GM12878 (cell line): ENCODE results near the gene PPP1R9B. TPM values are rescaled to one million over a fixed set of nuclear protein-coding genes. Genes with fewer than 3 reads are reported as not detected.

Experiments
- ATAC-seq: fragments of 200-7000 bp; cut with Tn5 transposase; 3 replicates; pipeline ENCODE4 v1.9.1; 2020; ENCODE audit warnings: mild to moderate bottlenecking, moderate library complexity
- BruUV-seq: library from RNA; stranded (reverse); fragments of 400-500 nt; replicated peaks from 2 replicates; lab custom pipeline; 2021; lab: Mats Ljungman, UMichigan
- CTCF ChIA-PET: fragments of 300-600 bp; sonication (Branson Sonifier 250); formaldehyde crosslinking; extraction: SDS; loops from one replicate; lab custom pipeline; 2021; ENCODE audit warnings: inconsistent platforms; lab: Yijun Ruan, JAX
- POLR2A ChIA-PET: fragments of 350-600 bp; formaldehyde crosslinking; extraction: SDS; loops from one replicate; lab custom pipeline; 2021; ENCODE audit warnings: inconsistent platforms; lab: Charles Lee
- RAD21 ChIA-PET: fragments of 300-600 bp; sonication (Branson Sonifier 250); formaldehyde crosslinking; loops from one replicate; lab custom pipeline; 2023; ENCODE audit warnings: antibody characterized with exemption; ENCODE audit not compliant: unreplicated experiment; lab: Charles Lee
- SMC1A ChIA-PET: fragments of 300-600 bp; sonication (Branson Sonifier 250); formaldehyde crosslinking; loops from one replicate; lab custom pipeline; 2023; ENCODE audit not compliant: unreplicated experiment, uncharacterized antibody; lab: Charles Lee
- DNase-seq: peaks from one replicate; pipeline ENCODE4 v3.0.0-alpha.2; 2011; ENCODE audit warnings: low read depth, low spot score
- FAIRE-seq: peaks from 3 replicates; lab custom pipeline; 2011; peaks lifted over from hg19 to GRCh38; lab: Jason Lieb, UNC
- H2AFZ ChIP-seq: 2 replicates; pipeline ENCODE4 v1.6.0; 2011; ENCODE audit warnings: low read depth, low read length, control low read depth; ENCODE audit not compliant: control insufficient read depth
- H3K27ac ChIP-seq: 2 replicates; pipeline ENCODE4 v1.5.1; 2011; ENCODE audit warnings: control low read depth; ENCODE audit not compliant: control insufficient read depth, insufficient read depth
- H3K27me3 ChIP-seq, 2 experiments: replicated peaks in 1 of 2; 2 replicates each; pipeline versions ENCODE4 v1.6.0 to v1.6.1; 2011; ENCODE audit warnings: low read length in 1 of 2; ENCODE audit not compliant: control insufficient read depth in 2 of 2, insufficient read depth in 2 of 2
- H3K36me3 ChIP-seq, 2 experiments: 2 replicates each; pipeline ENCODE4 v1.5.1; 2011; ENCODE audit warnings: low read length in 1 of 2; ENCODE audit not compliant: control insufficient read depth in 2 of 2, insufficient read depth in 2 of 2
- H3K4me1 ChIP-seq: 2 replicates; pipeline ENCODE4 v1.6.1; 2011; ENCODE audit warnings: mild to moderate bottlenecking, low read length, moderate library complexity, mixed read lengths; ENCODE audit not compliant: control insufficient read depth, insufficient read depth
- H3K4me2 ChIP-seq: 2 replicates; pipeline ENCODE4 v1.6.0; 2011; ENCODE audit warnings: control low read depth; ENCODE audit not compliant: control insufficient read depth, insufficient read depth
- H3K4me3 ChIP-seq: fragments of 200-600 bp; sonication (generic); 2 replicates; pipeline ENCODE4 v1.5.1; 2016
- H3K79me2 ChIP-seq: 2 replicates; pipeline ENCODE4 v1.6.0; 2011; ENCODE audit warnings: low read length; ENCODE audit not compliant: control insufficient read depth, insufficient read depth
- H3K9ac ChIP-seq: 2 replicates; pipeline ENCODE4 v1.8.0; 2011; ENCODE audit warnings: low read length, control low read depth, mixed read lengths; ENCODE audit not compliant: control insufficient read depth, insufficient read depth
- H3K9me3 ChIP-seq: replicated peaks from 3 replicates; pipeline ENCODE4 v1.5.1; 2011; ENCODE audit warnings: mild to moderate bottlenecking, low read length; ENCODE audit not compliant: control insufficient read depth, insufficient read depth
- H4K20me1 ChIP-seq: 2 replicates; pipeline ENCODE4 v1.6.0; 2011; ENCODE audit not compliant: control insufficient read depth, insufficient read depth
- BCL11A ChIP-seq: IDR thresholded peaks from 2 replicates; pipeline ENCODE4 v1.6.1; 2011; ENCODE audit warnings: low read depth, low read length
- BHLHE40 ChIP-seq, 2 experiments: fragments of 450-650 bp in 1 of 2; IDR thresholded peaks; 2 replicates each; pipeline ENCODE4 v1.6.1; 2011 to 2017; ENCODE audit warnings: low read depth in 2 of 2, borderline replicate concordance in 1 of 2, improper control_type of control experiment in 1 of 2, low read length in 1 of 2, mild to moderate bottlenecking in 1 of 2
- CBX5 ChIP-seq: sonication (generic); IDR thresholded peaks from 2 replicates; pipeline ENCODE4 v1.6.1; 2016; ENCODE audit warnings: low read depth, moderate library complexity, mild to moderate bottlenecking, inconsistent platforms
- CEBPB ChIP-seq, 2 experiments: fragments of 150-350 bp in 1 of 2; IDR thresholded peaks; 2 replicates each; pipeline ENCODE4 v1.6.1; 2012 to 2014; ENCODE audit warnings: low read depth in 2 of 2, low read length in 2 of 2, borderline replicate concordance in 1 of 2, inconsistent platforms in 1 of 2
- CHD4 ChIP-seq: fragments of 200-600 bp; sonication (generic); IDR thresholded peaks from 2 replicates; pipeline ENCODE4 v1.6.1; 2016; ENCODE audit warnings: mild to moderate bottlenecking
- ESRRA ChIP-seq: IDR thresholded peaks from 2 replicates; pipeline ENCODE4 v1.6.1; 2012; ENCODE audit warnings: mild to moderate bottlenecking, low read length, improper control_type of control experiment
- EZH2 ChIP-seq: IDR thresholded peaks from 2 replicates; pipeline ENCODE4 v1.6.1; 2012; ENCODE audit warnings: low read depth, mild to moderate bottlenecking, control low read depth, inconsistent platforms, low read length, borderline replicate concordance; ENCODE audit not compliant: control insufficient read depth
- MEF2A ChIP-seq: IDR thresholded peaks from 2 replicates; pipeline ENCODE4 v1.6.1; 2011; ENCODE audit warnings: low read depth, mild to moderate bottlenecking, low read length, moderate library complexity; ENCODE audit not compliant: insufficient read depth
- MEF2B ChIP-seq: fragments of 450-650 bp; IDR thresholded peaks from 2 replicates; pipeline ENCODE4 v1.6.1; 2018; ENCODE audit warnings: mild to moderate bottlenecking, moderate library complexity; ENCODE audit not compliant: partially characterized antibody, poor library complexity, severe bottlenecking
- POLR2A ChIP-seq: IDR thresholded peaks from 2 replicates; pipeline ENCODE4 v1.6.1; 2011; ENCODE audit warnings: low read depth, mild to moderate bottlenecking, low read length
- WRNIP1 ChIP-seq: IDR thresholded peaks from 2 replicates; pipeline ENCODE4 v1.6.1; 2011; ENCODE audit warnings: low read depth, low read length, improper control_type of control experiment, borderline replicate concordance
- ZNF217 ChIP-seq: fragments of 450-650 bp; IDR thresholded peaks from 2 replicates; pipeline ENCODE4 v1.6.1; 2017; ENCODE audit warnings: antibody characterized with exemption, mild to moderate bottlenecking
- WGBS: methylation state at CpG from one replicate; pipeline ENCODE4 v1.1.6; 2016; ENCODE audit warnings: low lambda C conversion rate; ENCODE audit not compliant: insufficient replicate concordance, insufficient coverage; ENCODE audit errors: missing lambda C conversion rate; 5-methylcytosine and 5-hydroxymethylcytosine counted together
- in situ Hi-C: fragments of 300-500 bp; cut with MboI; formaldehyde crosslinking; loops from 9 replicates; pipeline ENCODE4 v1.14.3; 2018; ENCODE audit warnings: mixed read lengths
- intact Hi-C: fragments of 100-400 bp; cut with micrococcal nuclease; formaldehyde crosslinking; loops from one replicate; pipeline ENCODE4 v1.14.2; 2022; ENCODE audit not compliant: unreplicated experiment
- polyA plus RNA-seq, 11 experiments: library from polyadenylated mRNA; depleted of rRNA in 4 of 11; unstranded in 6 of 11; stranded (reverse) in 5 of 11; fragments of >200 nt; fragmentation: Nextera tagmentation in 4 of 11; fragmentation: Illumina TruSeq in 1 of 11; extraction: Ambion mirVana in 4 of 11; extraction: Trizol in 1 of 11; gene quantifications; 1 replicate in 1 of 11; 2 replicates in 10 of 11; pipeline versions ENCODE4 v1.2.1 to v1.2.3, GENCODE V29; 2011 to 2016; ENCODE audit warnings: inconsistent platforms in 2 of 11, missing spikeins in 2 of 11, low read depth in 1 of 11
- total RNA-seq, 4 experiments: library from RNA; depleted of rRNA in 3 of 4; stranded (reverse); fragments of >200 nt in 3 of 4; fragmentation: Illumina TruSeq in 1 of 4; extraction: Trizol in 1 of 4; gene quantifications; 2 replicates each; pipeline versions ENCODE4 v1.2.1 to v1.2.3, GENCODE V29; 2013 to 2021

PPP1R9B gene
- total and polyA plus RNA-seq, 10 of the 15 experiments (the other 5 are each of a cell fraction or from before 2014, with no cell fraction given), result 0.20 to 107 (median 37.5) TPM

GRCh38 chr17:50186661-50187393 is 36.4 kb upstream of the PPP1R9B start:
- H3K4me2 ChIP-seq, result no peak overlapping the region
- H2AFZ ChIP-seq, result no peak overlapping the region
- H3K9ac ChIP-seq, result no peak overlapping the region
- no TSS peak for BruUV-seq
- no peak overlapping the region for H3K4me3 ChIP-seq
- DNase-seq, result no peak
- peaks cover 23% of the 10 kb centered on the region for H3K4me1 ChIP-seq
- no peaks in the 10 kb centered on the region for H3K27me3 ChIP-seq
- ChIA-PET RAD21 (interaction anchor here (1.9 kb wide), 1 partner anchor 17 kb away, joined by 9 read pairs; no protein-coding TSS in a partner anchor), CTCF (interaction anchor here (1.3 to 3.5 kb wide), 3 partner anchors 8 to 17 kb away, joined by 4 to 26 read pairs (median 11); no protein-coding TSS in a partner anchor), SMC1A (interaction anchor here (1.5 to 1.9 kb wide), 2 partner anchors 11 to 17 kb away, joined by 7 read pairs; no protein-coding TSS in a partner anchor), POLR2A (no interaction called here)
- no peaks in the 10 kb centered on the region for H3K79me2 ChIP-seq
- WGBS, result 58% methylated on average over 24 of the region's 24 CpGs
- peaks cover 0 to 6% of the 10 kb centered on the region in 2 experiments; a peak in 2 of 4 replicates for H3K36me3 ChIP-seq
- FAIRE-seq, result no peak
- TF ChIP-seq BHLHE40 (IDR thresholded peaks at IDR 0.05; ENCODE audit: borderline replicate concordance in 1 of 2, low read depth in 2 of 2, low read length in 1 of 2), result no peak
- TF ChIP-seq CBX5, result no peak
- TF ChIP-seq EZH2, result no peak
- no peak for TF ChIP-seq MEF2B
- no peak for TF ChIP-seq BCL11A
- TF ChIP-seq MEF2A, result no peak
- TF ChIP-seq POLR2A, result no peak
- no peak for TF ChIP-seq WRNIP1
- no peak for TF ChIP-seq ESRRA
- TF ChIP-seq ZNF217, result no peak
- TF ChIP-seq CEBPB (IDR thresholded peaks at IDR 0.05; ENCODE audit: borderline replicate concordance in 1 of 2, low read depth in 2 of 2, low read length in 2 of 2), result no peak
- TF ChIP-seq CHD4, result no peak
- H3K9me3 ChIP-seq, result no peaks in the 10 kb centered on the region
- H4K20me1 ChIP-seq, result no peaks in the 10 kb centered on the region
- intact Hi-C loops, result no loop called here
- no peak overlapping the region for H3K27ac ChIP-seq
- in situ Hi-C loops, result no loop called here
- ATAC-seq, result no peak
